Heart left ventricle (tissue), 13 donors: ENCODE data around the gene BACH2.

ENCODE experiments used
- CTCF ChIP-seq, 12 donors: fragments of 200-600 bp; sonication (generic) in 4 of 12; IDR thresholded peaks; one replicate each; pipeline versions ENCODE4 v1.5.0 to v1.8.0; 2018 to 2022; ENCODE audit warnings: antibody characterized with exemption in 12 of 12, mild to moderate bottlenecking in 5 of 12
- POLR2A ChIP-seq, 2 donors: fragments of 450-650 bp; IDR thresholded peaks; one replicate each; pipeline ENCODE4 v1.6.1; 2017; ENCODE audit warnings: antibody characterized with exemption in 2 of 2, mild to moderate bottlenecking in 2 of 2, moderate library complexity in 2 of 2
- donor health status: ischemic (EF 13 %, LVEDD 7.1; RV severe dilation, severe dysfunction).
- donor health status: DM: no; HTN: yes; CAD: no.
- donor health status: DM: no; HTN: no; CAD: no.
- donor health status: ischemic (EF 25% LVEDD 6.9; RV normal size, moderate dysfunction).
- donor health status: ischemic (EF 25% LVEDD 5.7; RV mildly dilated, moderate dysfunction).
- donor health status: ischemic (EF 35%, LVEDD 5.7; RV mildly dilated, moderate dysfunction).
- donor health status: nonischemic (EF 11% LVEDD 7.7; RV severe dilation, severe dysfunction).
- donor health status: DM: yes; HTN: yes; CAD: no.
- donor health status: PGD.
- donor health status: ischemic (EF 29% LVEDD 5.4; RV normal size, mild dysfunction).
- donor health status: nonischemic (EF 23%, LVEDD 6.1; RV moderate dilation, normal function).

GRCh38 chr6:90062051-90062450 lies 234.6 kb downstream of the BACH2 start:
- TF ChIP-seq CTCF (IDR thresholded peaks at IDR 0.05), result no peak
- no peak for TF ChIP-seq POLR2A (IDR thresholded peaks at IDR 0.05)
